BE2C (cell line): ENCODE measurements around the gene GTF3C1.

Source experiments
- DNase-seq: peaks from one replicate; pipeline ENCODE4 v3.0.0-alpha.2; 2020
- H3K27me3 ChIP-seq: fragments of 250-450 bp; sonication (Bioruptor Pico); 2 replicates; pipeline ENCODE4 v1.5.1; 2020; ENCODE audit warnings: mild to moderate bottlenecking
- H3K36me3 ChIP-seq: fragments of 250-450 bp; sonication (Bioruptor Pico); 2 replicates; pipeline ENCODE4 v1.5.1; 2020; ENCODE audit warnings: mild to moderate bottlenecking
- H3K4me1 ChIP-seq: fragments of 250-450 bp; sonication (Bioruptor Pico); 2 replicates; pipeline ENCODE4 v1.5.1; 2020
- H3K4me3 ChIP-seq: 2 replicates; pipeline ENCODE4 v1.5.1; 2011; ENCODE audit warnings: low read depth, low read length
- H3K9me3 ChIP-seq: fragments of 250-450 bp; sonication (Bioruptor Pico); 2 replicates; pipeline ENCODE4 v1.5.1; 2020
- TF ChIP-seq, protein P1 (sequence below): IDR thresholded peaks from 2 replicates; pipeline ENCODE4 v1.5.1; 2012; ENCODE audit warnings: mild to moderate bottlenecking, low read depth, low read length

GTF3C1 gene

DNA sequence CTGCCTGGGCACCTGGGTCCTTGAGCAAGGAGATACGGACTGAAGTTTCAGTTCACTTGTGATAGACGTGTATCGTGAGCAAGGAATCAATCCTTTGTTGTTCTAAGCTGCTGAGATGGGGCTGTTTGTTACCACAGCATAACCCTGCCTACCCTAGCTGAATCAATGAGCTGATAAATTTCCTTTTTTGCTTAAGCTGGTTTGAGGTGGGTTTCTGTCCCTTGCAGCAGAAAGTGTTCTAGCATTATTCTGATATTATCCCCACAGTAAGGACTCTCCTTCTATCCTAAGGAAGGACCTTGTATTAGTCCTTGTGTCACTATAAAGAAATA, 96.3 kb downstream of the GTF3C1 start:
- TF ChIP-seq, protein P1, sequence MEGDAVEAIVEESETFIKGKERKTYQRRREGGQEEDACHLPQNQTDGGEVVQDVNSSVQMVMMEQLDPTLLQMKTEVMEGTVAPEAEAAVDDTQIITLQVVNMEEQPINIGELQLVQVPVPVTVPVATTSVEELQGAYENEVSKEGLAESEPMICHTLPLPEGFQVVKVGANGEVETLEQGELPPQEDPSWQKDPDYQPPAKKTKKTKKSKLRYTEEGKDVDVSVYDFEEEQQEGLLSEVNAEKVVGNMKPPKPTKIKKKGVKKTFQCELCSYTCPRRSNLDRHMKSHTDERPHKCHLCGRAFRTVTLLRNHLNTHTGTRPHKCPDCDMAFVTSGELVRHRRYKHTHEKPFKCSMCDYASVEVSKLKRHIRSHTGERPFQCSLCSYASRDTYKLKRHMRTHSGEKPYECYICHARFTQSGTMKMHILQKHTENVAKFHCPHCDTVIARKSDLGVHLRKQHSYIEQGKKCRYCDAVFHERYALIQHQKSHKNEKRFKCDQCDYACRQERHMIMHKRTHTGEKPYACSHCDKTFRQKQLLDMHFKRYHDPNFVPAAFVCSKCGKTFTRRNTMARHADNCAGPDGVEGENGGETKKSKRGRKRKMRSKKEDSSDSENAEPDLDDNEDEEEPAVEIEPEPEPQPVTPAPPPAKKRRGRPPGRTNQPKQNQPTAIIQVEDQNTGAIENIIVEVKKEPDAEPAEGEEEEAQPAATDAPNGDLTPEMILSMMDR, result no peak
- H3K4me1 ChIP-seq, result no peaks in the 10 kb centered on the region
- no peaks in the 10 kb centered on the region for H3K36me3 ChIP-seq
- no peak overlapping the region for H3K4me3 ChIP-seq
- DNase-seq, result no peak
- peaks cover 11% of the 10 kb centered on the region for H3K27me3 ChIP-seq
- no peaks in the 10 kb centered on the region for H3K9me3 ChIP-seq

DNA sequence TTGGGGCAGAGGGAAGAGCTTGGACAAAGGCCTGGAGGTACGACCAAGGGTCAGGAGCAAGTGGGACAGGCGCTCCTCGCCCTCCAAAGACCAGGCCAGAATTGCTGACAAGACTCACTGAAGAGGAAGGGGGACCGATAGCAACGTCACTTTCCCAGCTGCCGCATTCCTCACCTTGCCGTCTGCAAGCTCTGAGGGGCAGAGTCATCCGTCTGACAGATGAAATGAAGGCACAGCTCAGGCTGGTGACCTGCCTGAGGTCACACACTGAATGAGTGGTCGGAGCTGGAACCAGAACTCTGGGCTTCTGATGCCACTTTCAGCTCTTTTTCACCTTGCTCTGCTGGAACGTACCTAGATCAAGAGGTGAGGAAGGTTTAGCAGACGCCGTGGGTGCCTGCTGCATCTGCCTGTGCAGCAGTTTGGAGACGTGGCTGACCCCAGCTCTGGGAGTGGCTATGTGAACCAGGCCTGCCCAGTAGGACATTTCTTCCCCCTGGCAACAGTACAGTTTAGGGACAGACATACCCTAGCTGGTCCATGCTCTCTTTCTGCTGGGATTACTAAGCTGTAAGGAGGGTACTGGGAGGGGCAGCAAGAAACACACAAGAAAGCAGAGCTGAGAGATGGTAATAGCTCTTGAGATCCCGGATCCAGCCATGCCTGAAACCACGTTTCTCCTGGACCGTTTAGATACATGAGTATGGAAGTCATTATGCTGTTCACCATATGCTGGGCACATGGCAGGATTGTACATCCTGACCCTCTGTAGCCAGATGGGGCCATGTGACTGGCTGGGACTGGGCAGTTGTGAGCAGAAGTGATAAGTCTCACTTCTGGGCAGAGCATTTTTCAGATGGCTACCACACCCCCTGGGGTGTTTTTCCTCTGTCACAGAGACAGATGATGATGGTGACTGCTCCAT, 96.9 kb downstream of the GTF3C1 start:
- Histone ChIP-seq H3K9me3 (no peaks in the 10 kb centered on the region), H3K27me3 (peaks cover 11% of the 10 kb centered on the region), H3K36me3 (no peaks in the 10 kb centered on the region), H3K4me1 (no peaks in the 10 kb centered on the region), H3K4me3 (no peak overlapping the region)
- TF ChIP-seq, protein P1, result no peak
- DNase-seq, result no peak

DNA sequence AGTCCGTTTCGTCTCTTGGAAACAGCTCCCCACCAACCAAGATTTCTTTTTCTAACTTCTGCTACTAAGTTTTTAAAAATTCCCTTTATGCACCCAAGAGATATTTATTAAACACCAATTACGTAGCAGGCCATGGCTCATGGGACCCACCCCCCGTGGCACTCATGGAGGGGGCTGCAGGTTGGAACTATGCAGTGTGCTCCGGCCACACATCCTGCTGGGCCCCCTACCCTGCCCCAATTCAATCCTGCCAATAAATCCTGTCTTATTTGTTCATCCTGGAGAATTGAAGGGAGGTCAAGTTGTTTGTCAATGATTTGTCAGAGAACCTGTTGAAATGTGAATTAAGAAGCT, 99.5 kb downstream of the GTF3C1 start:
- DNase-seq, result no peak

DNA sequence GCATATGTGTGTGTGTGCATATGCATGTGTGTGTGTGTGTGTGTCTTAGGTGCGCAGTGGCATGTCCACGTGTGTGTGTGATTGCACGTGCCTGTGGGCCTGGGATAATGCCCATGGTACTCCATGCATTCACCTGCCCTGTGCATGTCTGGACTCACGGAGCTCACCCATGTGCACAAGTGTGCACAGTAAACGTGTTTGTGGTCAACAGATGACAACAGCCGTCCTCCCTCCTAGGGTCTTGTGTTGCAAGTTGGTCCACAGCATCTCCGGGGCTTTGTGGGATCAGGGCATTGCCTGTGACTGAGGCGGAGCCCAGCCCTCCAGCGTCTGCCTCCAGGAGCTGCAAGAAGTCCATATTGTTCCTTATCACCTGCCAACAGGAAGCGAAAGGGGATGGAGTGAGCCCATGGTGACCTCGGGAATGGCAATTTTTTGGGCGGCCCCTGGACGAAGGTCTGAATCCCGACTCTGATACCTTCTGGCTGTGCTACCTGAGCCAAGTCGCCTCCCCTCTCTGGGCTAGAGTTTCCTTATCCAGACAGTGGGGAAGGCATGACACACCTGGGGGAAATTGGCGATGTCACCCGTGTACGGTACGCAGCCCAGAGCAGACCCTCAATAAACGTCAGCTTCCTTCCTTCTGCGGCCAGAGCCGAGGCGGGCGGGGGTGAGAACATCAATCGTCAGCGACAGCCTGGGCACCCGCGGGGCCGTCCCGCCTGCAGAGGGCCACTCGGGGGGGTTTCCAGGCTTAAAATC, 100.1 kb downstream of the GTF3C1 start:
- DNase-seq, result no peak
- Histone ChIP-seq H3K27me3 (peaks cover 11% of the 10 kb centered on the region), H3K4me1 (no peaks in the 10 kb centered on the region), H3K4me3 (no peak overlapping the region), H3K9me3 (peaks cover under 1% of the 10 kb centered on the region; the same call in 1 of the 2 replicates), H3K36me3 (no peaks in the 10 kb centered on the region)
- TF ChIP-seq, protein P1, result no peak

More for the DNA sequence above, 99.5 kb downstream of the GTF3C1 start:
- TF ChIP-seq, protein P1, result no peak
- H3K4me3 ChIP-seq, result no peak overlapping the region
- no peaks in the 10 kb centered on the region for H3K4me1 ChIP-seq
- H3K36me3 ChIP-seq, result no peaks in the 10 kb centered on the region
- no peaks in the 10 kb centered on the region for H3K9me3 ChIP-seq
- peaks cover 11% of the 10 kb centered on the region for H3K27me3 ChIP-seq

DNA sequence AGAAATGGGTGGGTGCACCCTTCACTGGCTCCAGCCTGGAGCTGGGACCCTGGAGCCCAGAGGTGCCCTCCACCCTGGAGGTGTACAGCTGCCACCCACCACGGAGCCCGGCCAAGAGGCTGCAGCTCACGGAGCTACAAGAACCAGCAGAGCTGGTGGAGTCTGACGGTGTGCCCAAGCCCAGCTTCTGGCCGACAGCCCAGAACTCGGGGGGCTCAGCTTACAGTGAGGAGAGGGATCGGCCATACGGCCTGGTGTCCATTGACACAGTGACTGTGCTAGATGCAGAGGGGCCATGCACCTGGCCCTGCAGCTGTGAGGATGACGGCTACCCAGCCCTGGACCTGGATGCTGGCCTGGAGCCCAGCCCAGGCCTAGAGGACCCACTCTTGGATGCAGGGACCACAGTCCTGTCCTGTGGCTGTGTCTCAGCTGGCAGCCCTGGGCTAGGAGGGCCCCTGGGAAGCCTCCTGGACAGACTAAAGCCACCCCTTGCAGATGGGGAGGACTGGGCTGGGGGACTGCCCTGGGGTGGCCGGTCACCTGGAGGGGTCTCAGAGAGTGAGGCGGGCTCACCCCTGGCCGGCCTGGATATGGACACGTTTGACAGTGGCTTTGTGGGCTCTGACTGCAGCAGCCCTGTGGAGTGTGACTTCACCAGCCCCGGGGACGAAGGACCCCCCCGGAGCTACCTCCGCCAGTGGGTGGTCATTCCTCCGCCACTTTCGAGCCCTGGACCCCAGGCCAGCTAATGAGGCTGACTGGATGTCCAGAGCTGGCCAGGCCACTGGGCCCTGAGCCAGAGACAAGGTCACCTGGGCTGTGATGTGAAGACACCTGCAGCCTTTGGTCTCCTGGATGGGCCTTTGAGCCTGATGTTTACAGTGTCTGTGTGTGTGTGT, 100.9 kb downstream of the GTF3C1 start:
- TF ChIP-seq, protein P1, result no peak
- H3K4me3 ChIP-seq, result no peak overlapping the region
- no peaks in the 10 kb centered on the region for H3K4me1 ChIP-seq
- DNase-seq, result no peak
- H3K36me3 ChIP-seq, result no peaks in the 10 kb centered on the region
- peaks cover 11% of the 10 kb centered on the region for H3K27me3 ChIP-seq
- peaks cover 5% of the 10 kb centered on the region for H3K9me3 ChIP-seq
